ENCODE results near the gene HHAT.
"Not testable (repeated sequence)": the region's sequence is repeated elsewhere in the genome, so short reads cannot be mapped to it uniquely, and the experiment has no call there.

Gene HHAT

DNA sequence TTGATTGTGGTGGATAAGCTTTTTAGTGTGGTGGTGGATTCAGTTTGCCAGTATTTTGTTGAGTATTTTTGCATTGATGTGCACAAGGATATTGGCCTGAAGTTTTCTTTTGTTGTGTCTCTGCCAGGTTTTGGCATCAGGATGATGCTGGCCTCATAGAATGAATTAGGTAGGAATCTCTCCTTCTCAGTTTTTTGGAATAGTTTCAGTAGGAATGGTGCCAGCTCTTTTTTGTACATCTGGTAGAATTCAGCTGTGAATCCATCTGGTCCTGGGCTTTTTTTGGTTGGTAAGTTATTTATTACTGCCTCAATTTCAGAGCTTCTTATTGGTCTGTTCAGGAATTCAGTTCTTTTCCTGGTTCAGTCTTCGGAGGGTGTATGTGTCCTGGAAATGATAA, 98.0 kb downstream of the HHAT start:
- H3K4me2 ChIP-seq (ENCODE audit: low read length, poor library complexity, severe bottlenecking); H3K27me3 ChIP-seq (ENCODE audit: control insufficient read depth in 1 of 2, insufficient read depth in 1 of 2, low read length in 2 of 2); H3K4me1 ChIP-seq (ENCODE audit: control insufficient read depth, insufficient read depth, low read depth, low read length); H3K14ac ChIP-seq (ENCODE audit: low read length in 2 of 2); H2BK15ac ChIP-seq (ENCODE audit: low read depth, poor library complexity, severe bottlenecking); H4K91ac ChIP-seq (ENCODE audit: low read length); H2BK5ac ChIP-seq (ENCODE audit: low read depth, low read length, poor library complexity, severe bottlenecking); H2AFZ ChIP-seq (ENCODE audit: low read depth, low read length); H3K18ac ChIP-seq (ENCODE audit: low read depth in 1 of 2, low read length in 2 of 2); H3K9ac ChIP-seq (ENCODE audit: low read length); H2AK5ac ChIP-seq (ENCODE audit: low read length, severe bottlenecking); H3K36me3 ChIP-seq (ENCODE audit: control insufficient read depth in 1 of 2, insufficient read depth in 2 of 2, low read depth in 1 of 2, low read length in 2 of 2); H4K8ac ChIP-seq (ENCODE audit: low read length); H2BK120ac ChIP-seq (ENCODE audit: low read depth, low read length); H3K79me1 ChIP-seq (replicated peaks; ENCODE audit: low read length, poor library complexity, severe bottlenecking); H3K23ac ChIP-seq (ENCODE audit: low read length in 2 of 2); H3K4ac ChIP-seq (ENCODE audit: low read depth in 1 of 2, low read length in 2 of 2); H3K27ac ChIP-seq (ENCODE audit: low read length, poor library complexity, severe bottlenecking); DNase-seq; H2BK12ac ChIP-seq (ENCODE audit: low read length in 2 of 2); H3K9me3 ChIP-seq (ENCODE audit: control insufficient read depth, low read length); H3K4me3 ChIP-seq (ENCODE audit: insufficient read depth in 1 of 2, low read depth in 1 of 2, low read length in 2 of 2): not testable (repeated sequence)
- no CpG with 5 or more reads among the region's 1 CpG for WGBS

DNA sequence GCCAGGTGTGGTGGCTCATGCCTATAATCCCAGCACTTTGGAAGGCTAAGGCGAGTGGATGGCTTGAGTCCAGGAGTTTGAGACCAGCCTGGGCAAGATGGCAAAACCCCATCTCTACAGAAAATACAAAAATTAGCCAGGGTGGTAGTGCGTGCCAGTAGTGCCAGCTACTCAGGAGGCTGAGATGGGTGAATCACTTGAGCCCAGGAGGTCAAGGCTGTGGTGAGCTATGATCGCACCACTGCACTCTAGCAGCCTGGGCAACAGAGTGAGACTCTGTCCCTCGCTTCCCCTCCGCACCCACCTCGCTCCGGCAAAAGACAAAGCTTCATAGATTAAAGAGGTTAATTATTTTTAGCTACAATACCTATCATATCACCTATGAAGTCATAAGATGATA, 100.0 kb downstream of the HHAT start:
- Histone ChIP-seq H3K4me2 (ENCODE audit: low read length, poor library complexity, severe bottlenecking) (no peak overlapping the region), H3K23ac (ENCODE audit: low read length in 2 of 2) (no peak overlapping the region), H2BK15ac (ENCODE audit: low read depth, poor library complexity, severe bottlenecking) (no peak overlapping the region), H3K9ac (ENCODE audit: low read length) (no peak overlapping the region), H4K8ac (ENCODE audit: low read length) (no peak overlapping the region), H4K91ac (ENCODE audit: low read length) (no peak overlapping the region), H3K4me3 (ENCODE audit: insufficient read depth in 1 of 2, low read depth in 1 of 2, low read length in 2 of 2) (no peak overlapping the region), H3K9me3 (ENCODE audit: control insufficient read depth, low read length) (peaks cover under 1% of the 10 kb centered on the region), H3K79me1 (replicated peaks; ENCODE audit: low read length, poor library complexity, severe bottlenecking) (no peaks in the 10 kb centered on the region), H2AK5ac (ENCODE audit: low read length, severe bottlenecking) (no peak overlapping the region), H3K27me3 (ENCODE audit: control insufficient read depth in 1 of 2, insufficient read depth in 1 of 2, low read length in 2 of 2) (no peaks in the 10 kb centered on the region), H2BK12ac (ENCODE audit: low read length in 2 of 2) (no peak overlapping the region), H2BK5ac (ENCODE audit: low read depth, low read length, poor library complexity, severe bottlenecking) (no peak overlapping the region), H2AFZ (ENCODE audit: low read depth, low read length) (no peak overlapping the region), H3K27ac (ENCODE audit: low read length, poor library complexity, severe bottlenecking) (no peak overlapping the region), H2BK120ac (ENCODE audit: low read depth, low read length) (no peak overlapping the region), H3K36me3 (ENCODE audit: control insufficient read depth in 1 of 2, insufficient read depth in 2 of 2, low read depth in 1 of 2, low read length in 2 of 2) (no peaks in the 10 kb centered on the region), H3K4ac (ENCODE audit: low read depth in 1 of 2, low read length in 2 of 2) (no peak overlapping the region), H3K14ac (ENCODE audit: low read length in 2 of 2) (no peak overlapping the region), H3K18ac (ENCODE audit: low read depth in 1 of 2, low read length in 2 of 2) (no peak overlapping the region), H3K4me1 (ENCODE audit: control insufficient read depth, insufficient read depth, low read depth, low read length) (peaks cover 3% of the 10 kb centered on the region)
- DNase-seq, result no peak
- 98% methylated on average over 3 of the region's 7 CpGs for WGBS

- Histone ChIP-seq H3K79me1 (replicated peaks; ENCODE audit: low read length, poor library complexity, severe bottlenecking) (peaks cover 6% of the 10 kb centered on the region), H3K4me2 (ENCODE audit: low read length, poor library complexity, severe bottlenecking) (no peak overlapping the region), H3K9me3 (ENCODE audit: control insufficient read depth, low read length) (no peaks in the 10 kb centered on the region), H2AFZ (ENCODE audit: low read depth, low read length) (no peak overlapping the region), H3K14ac (ENCODE audit: low read length in 2 of 2) (no peak overlapping the region), H4K91ac (ENCODE audit: low read length) (no peak overlapping the region), H3K23ac (ENCODE audit: low read length in 2 of 2) (no peak overlapping the region), H3K4me3 (ENCODE audit: insufficient read depth in 1 of 2, low read depth in 1 of 2, low read length in 2 of 2) (no peak overlapping the region), H3K4me1 (ENCODE audit: control insufficient read depth, insufficient read depth, low read depth, low read length) (peaks cover 3% of the 10 kb centered on the region), H3K4ac (ENCODE audit: low read depth in 1 of 2, low read length in 2 of 2) (no peak overlapping the region), H2AK5ac (ENCODE audit: low read length, severe bottlenecking) (no peak overlapping the region), H3K27me3 (ENCODE audit: control insufficient read depth in 1 of 2, insufficient read depth in 1 of 2, low read length in 2 of 2) (no peaks in the 10 kb centered on the region), H4K8ac (ENCODE audit: low read length) (no peak overlapping the region), H3K9ac (ENCODE audit: low read length) (no peak overlapping the region), H2BK12ac (ENCODE audit: low read length in 2 of 2) (no peak overlapping the region), H3K18ac (ENCODE audit: low read depth in 1 of 2, low read length in 2 of 2) (no peak overlapping the region), H2BK120ac (ENCODE audit: low read depth, low read length) (no peak overlapping the region), H2BK5ac (ENCODE audit: low read depth, low read length, poor library complexity, severe bottlenecking) (no peak overlapping the region), H2BK15ac (ENCODE audit: low read depth, poor library complexity, severe bottlenecking) (no peak overlapping the region), H3K27ac (ENCODE audit: low read length, poor library complexity, severe bottlenecking) (no peak overlapping the region), H3K36me3 (ENCODE audit: control insufficient read depth in 1 of 2, insufficient read depth in 2 of 2, low read depth in 1 of 2, low read length in 2 of 2) (no peaks in the 10 kb centered on the region)
- WGBS, result 98% methylated on average over 3 of the region's 4 CpGs
- no peak for DNase-seq
Measured at GRCh38 chr1:210434223-210434622, 105.5 kb downstream of the HHAT start.

GRCh38 chr1:210437111-210437510, 108.4 kb downstream of the HHAT start:
- Histone ChIP-seq H3K4me1 (ENCODE audit: control insufficient read depth, insufficient read depth, low read depth, low read length) (peaks cover 11% of the 10 kb centered on the region), H3K4me3 (ENCODE audit: insufficient read depth in 1 of 2, low read depth in 1 of 2, low read length in 2 of 2) (no peak overlapping the region), H3K4me2 (ENCODE audit: low read length, poor library complexity, severe bottlenecking) (no peak overlapping the region), H3K9ac (ENCODE audit: low read length) (no peak overlapping the region), H3K79me1 (replicated peaks; ENCODE audit: low read length, poor library complexity, severe bottlenecking) (peaks cover 8% of the 10 kb centered on the region), H3K4ac (ENCODE audit: low read depth in 1 of 2, low read length in 2 of 2) (no peak overlapping the region), H2AFZ (ENCODE audit: low read depth, low read length) (no peak overlapping the region), H3K27me3 (ENCODE audit: control insufficient read depth in 1 of 2, insufficient read depth in 1 of 2, low read length in 2 of 2) (no peaks in the 10 kb centered on the region), H3K27ac (ENCODE audit: low read length, poor library complexity, severe bottlenecking) (peak overlapping the region; percentile 100), H3K18ac (ENCODE audit: low read depth in 1 of 2, low read length in 2 of 2) (no peak overlapping the region), H2BK5ac (ENCODE audit: low read depth, low read length, poor library complexity, severe bottlenecking) (peak overlapping the region; percentile 66), H3K23ac (ENCODE audit: low read length in 2 of 2) (no peak overlapping the region), H4K91ac (ENCODE audit: low read length) (no peak overlapping the region), H4K8ac (ENCODE audit: low read length) (no peak overlapping the region), H2BK15ac (ENCODE audit: low read depth, poor library complexity, severe bottlenecking) (no peak overlapping the region), H3K9me3 (ENCODE audit: control insufficient read depth, low read length) (no peaks in the 10 kb centered on the region), H2AK5ac (ENCODE audit: low read length, severe bottlenecking) (peak overlapping the region; percentile 88), H3K36me3 (ENCODE audit: control insufficient read depth in 1 of 2, insufficient read depth in 2 of 2, low read depth in 1 of 2, low read length in 2 of 2) (no peaks in the 10 kb centered on the region), H2BK12ac (ENCODE audit: low read length in 2 of 2) (no peak overlapping the region), H3K14ac (ENCODE audit: low read length in 2 of 2) (no peak overlapping the region), H2BK120ac (ENCODE audit: low read depth, low read length) (no peak overlapping the region)
- 92% methylated on average over 6 of the region's 6 CpGs for WGBS
- no peak for DNase-seq

Data from mesenchymal stem cell (in vitro differentiated cells and primary cell).